ENCODE results near the gene GTF2IRD2.
A peak's percentile ranks its signal among the peaks of the same experiment; 100 is the strongest.
"Not testable (repeated sequence)": the region's sequence is repeated elsewhere in the genome, so short reads cannot be mapped to it uniquely, and the experiment has no call there.

The GTF2IRD2 gene

DNA sequence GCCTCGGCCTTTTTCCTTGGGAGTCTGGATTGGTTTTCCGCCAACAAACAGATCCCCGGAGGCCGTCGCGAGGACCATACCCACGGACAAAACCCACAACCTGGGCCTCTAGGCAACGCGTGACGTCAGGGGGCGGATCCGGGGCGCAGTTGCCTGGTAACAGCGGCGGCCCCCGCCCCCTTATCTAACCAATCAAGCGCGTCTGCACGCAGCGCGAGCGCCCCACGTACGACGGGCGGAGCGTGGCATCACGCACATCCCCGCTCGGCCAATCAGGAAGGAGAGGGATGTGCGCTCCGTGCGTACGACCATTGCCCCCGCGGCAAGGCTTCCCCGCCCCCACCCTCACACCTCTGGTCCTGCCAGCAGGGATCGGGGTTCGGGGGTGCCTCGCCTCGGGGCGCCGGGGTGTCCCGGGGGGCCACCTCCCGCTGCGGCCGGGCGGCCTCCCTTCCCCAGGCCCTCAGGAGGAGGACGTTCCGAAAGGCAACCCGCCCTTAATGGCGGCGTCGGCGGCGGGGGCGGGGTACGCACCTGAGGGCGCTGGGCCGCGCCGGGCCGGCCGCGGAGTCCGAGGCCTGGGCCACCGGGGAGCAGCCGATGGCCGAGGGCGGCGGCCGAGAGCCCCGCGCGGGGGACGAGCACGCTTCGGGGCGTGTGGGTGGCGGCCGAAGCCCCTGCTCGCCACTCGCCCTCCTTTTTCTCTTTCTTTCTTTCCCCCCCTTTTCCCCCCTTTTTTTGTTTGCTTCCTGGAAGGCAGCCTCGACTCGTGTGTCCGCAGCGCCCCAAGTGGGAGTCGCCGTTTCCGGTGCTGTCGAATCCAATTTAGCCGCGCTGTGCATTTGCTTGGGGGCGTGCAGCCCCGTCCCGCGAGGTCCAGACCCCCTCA is at the start of gene GTF2IRD2:
Gene GTF2IRD2 (minus strand): TSS at position 773 of the 889 bp plus-strand sequence. CDS start 15,227 bp downstream, outside the sequence.
- DNase-seq (ENCODE audit: low read depth in 2 of 2): not testable (repeated sequence)

DNA sequence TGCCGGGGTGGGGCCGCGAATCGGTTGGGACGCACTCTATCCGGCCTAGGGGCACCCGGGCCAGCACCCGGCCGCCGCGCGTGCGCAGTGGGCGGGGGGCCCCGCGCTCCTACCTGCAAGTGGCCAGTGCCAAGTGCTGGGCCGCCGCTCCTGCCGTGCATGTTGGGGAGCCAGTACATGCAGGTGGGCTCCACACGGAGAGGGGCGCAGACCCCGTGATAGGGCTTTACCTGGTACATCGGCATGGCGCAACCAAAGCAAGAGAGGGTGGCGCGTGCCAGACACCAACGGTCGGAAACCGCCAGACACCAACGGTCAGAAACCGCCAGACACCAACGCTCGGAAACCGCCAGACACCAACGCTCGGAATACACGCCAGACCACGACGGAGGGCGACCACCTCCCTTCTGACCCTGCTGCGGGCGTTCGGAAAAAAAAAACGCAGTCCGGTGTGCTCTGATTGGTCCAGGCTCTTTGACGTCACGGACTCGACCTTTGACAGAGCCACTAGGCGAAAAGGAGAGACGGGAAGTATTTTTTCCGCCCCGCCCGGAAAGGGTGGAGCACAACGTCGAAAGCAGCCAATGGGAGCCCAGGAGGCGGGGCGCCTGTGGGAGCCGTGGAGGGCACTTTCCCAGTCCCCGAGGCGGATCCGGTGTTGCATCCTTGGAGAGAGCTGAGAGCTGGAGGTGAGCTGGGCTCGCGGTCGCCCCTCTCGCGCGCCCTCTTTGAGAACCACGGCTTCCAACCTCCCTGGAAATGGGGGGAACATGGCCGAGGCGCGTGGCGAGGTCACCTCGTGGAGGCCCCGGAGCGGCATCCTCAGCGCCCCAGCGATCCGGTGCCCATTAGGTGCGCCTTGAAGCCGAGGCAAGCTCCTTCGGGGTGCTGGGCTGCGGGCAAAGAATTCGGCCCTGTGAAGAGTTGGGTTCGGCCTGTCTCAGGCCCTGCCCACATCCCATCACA is 39.0 kb upstream of the GTF2IRD2 start:
- DNase-seq (ENCODE audit: low read depth in 2 of 2): peak; percentile 73 to 75

DNA sequence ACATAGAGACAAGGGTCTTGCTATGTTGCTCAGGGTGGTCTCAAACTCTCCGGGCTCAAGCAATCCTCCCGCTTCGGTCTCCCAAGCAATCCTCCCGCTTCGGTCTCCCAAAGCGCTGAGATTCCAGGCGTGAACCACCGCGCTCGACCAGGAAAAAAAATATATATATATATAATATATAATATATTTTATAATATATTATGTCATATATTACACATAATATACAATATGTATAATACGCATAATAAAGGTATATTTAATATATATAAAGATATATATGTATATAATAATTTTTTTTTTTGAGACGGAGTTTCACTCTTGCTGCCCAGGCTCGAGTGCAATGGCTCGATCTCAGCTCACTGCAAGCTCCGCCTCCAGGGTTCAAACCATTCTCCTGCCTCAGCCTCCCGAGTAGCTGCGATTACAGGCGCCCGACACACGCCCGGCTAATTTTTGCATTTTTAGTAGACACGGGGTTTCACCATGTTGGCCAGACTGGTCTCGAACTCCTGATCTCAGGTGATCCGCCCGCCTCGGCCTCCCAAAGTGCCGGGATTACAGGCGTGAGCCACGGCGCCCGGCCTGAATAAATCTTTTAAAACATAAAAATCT is 38.2 kb upstream of the GTF2IRD2 start:
- not testable (repeated sequence) for DNase-seq (ENCODE audit: low read depth in 2 of 2)

DNA sequence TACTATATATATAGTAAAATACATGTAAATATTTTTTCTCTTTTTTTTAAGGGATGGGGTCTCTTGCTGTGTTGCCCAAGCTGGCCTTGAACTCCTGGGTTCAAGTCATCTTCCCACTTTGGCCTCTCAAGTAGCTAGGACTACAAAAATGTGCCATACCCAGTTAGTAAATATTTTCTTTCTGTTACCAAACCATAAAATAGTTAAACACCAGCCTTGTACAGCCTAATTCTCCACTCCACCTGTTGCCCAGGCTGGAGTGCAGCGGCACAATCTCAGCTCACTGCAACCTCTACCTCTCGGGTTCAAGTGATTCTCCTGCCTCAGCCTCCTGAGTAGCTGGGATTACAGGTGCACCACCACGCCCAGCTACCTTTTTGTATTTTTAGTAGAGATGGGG is 33.9 kb upstream of the GTF2IRD2 start:
- DNase-seq (ENCODE audit: low read depth in 2 of 2): not testable (repeated sequence)

DNA sequence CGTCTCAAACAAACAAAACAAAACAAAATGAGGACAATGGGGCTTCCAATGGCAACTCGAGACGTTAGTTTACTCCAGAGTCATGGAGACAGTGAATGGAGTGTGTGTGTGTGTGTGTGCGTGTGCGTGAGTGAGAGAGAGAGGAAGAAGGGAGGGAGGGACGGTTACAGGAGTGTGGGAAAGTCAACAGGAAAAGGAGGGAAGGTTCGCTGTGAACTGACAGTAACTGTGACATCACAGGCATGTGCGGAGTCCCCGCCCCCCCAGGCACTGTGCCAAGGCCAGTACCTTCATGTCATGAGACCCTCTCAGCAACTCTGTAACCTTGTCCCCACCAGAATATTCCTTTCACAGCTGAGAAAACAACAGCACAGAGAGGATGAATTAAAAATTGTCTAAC is 30.7 kb upstream of the GTF2IRD2 start:
- not testable (repeated sequence) for DNase-seq (ENCODE audit: low read depth in 2 of 2)

DNA sequence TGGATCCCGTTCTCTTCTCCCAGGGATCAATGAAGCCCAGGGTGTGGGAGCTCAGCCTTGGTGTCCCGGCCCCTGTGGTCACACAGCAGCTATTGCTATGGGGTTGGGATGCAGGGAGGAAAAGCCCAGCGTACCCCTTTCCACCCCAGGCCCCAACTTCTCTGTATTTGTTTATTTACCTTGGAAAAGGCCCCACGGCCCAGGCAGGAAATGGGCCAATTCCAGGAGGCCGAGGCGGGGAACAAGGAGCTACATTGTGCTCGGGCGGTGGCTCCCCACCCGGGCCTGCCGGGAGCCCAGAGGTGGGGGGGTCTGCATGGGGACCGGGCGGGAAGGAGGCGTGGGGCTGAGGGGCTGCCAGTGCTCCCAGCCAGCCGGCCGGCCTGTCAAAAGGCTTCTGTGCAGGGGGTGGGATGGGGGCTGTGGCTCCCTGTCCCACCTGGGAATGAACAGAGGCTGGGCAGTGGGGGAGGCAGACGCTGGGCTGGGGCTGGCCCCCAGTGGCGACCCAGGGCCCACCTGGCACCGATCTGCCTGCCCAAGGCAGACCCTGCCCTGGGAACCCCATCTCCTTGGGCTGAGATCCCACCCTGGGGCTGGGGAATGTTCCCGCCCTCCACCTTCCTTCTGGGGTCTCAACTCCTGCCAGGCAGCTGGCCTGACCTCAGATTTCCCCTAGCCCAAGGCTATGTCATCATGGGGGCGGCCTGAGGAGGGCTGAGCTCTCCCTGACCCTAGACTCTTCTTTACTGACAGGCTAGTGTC is 23.5 kb upstream of the GTF2IRD2 start:
- DNase-seq (ENCODE audit: low read depth in 2 of 2): not testable (repeated sequence)

DNA sequence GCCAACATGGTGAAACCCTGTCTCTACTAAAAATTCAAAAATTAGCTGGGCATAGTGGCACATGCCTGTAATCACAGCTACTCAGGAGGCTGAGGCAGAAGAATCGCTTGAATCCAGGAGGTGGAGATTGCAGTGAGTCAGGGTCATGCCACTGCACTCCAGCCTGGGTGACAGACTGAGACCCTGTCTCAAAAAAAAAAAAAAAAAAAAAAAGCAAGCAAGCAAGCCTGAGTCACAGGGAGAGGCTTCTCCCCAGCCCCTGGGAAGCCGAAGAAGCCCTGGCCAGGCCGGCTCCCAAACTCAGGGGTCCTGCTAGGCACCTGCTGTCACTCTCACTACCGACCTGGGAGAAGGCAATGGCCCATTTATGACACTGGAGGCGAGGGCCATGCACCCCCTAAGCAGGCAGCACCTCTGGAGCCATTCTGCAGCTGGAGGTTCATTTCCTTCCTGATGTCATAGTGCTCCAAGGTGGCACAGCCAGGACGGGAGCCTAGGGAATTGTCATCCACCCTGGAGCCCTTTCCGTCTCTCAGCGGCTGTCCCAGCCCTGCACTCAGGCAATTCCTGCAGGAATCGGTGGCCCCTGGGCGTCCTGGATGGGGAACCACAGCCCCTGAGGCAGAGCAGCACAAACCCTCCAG is 22.8 kb upstream of the GTF2IRD2 start:
- not testable (repeated sequence) for DNase-seq (ENCODE audit: low read depth in 2 of 2)

DNA sequence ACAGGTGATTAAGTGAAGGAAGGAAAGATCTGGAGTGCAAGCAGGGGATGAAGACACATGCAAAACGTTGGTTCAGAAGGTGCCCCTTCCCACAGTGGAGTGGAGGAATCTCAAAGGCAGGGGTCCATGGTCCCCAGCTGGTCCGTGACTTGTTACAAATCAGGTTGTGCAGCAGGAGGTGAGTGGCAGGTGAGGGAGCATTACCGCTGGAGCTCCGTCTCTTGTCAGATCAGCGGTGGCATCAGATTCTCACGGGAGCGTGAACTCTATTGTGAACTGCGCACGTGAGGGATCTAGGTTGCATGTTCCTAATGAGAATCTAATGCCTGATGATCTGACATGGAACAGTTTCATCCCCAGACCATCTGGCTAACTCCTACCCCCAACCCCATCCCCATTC is 21.1 kb upstream of the GTF2IRD2 start:
- DNase-seq (ENCODE audit: low read depth in 2 of 2): not testable (repeated sequence)

DNA sequence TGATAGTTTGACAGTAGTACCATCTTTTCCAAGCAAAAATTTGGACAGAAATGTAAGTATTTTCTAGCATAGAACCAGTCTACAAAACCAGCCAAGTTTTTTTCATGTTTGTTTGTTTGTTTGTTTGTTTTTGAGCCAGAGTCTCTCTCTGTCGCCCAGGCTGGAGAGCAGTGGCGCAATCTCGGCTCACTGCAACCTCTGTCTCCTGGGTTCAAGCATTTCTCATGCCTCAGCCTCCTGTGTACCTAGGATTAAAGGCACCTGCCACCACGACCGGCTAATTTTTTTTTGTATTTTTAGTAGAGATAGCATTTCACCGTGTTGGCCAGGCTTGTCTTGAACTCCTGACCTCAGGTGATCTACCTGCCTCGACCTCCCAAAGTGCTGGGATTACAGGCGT is 14.4 kb upstream of the GTF2IRD2 start:
- not testable (repeated sequence) for DNase-seq (ENCODE audit: low read depth in 2 of 2)

DNA sequence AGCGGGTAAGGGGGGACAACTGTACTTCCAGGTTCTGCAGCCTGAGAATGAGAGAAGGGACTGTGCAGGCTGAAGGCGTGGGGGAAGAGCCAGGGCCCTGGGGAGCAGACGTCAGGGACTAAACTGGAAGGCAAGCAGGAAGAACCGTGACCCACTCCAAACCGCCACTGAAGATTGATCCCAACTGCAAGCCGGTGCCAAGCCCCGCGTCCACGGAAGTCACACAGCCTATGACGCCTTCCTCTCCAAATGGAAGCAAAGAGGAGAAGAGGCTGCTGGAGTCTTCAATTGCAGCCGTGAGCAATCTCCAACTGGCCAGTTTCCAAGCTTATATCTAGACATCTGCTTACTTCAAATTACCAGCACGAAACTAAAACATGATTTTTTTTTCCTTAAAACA is 1.6 kb downstream of the GTF2IRD2 start:
- DNase-seq (ENCODE audit: low read depth in 2 of 2): not testable (repeated sequence)

DNA sequence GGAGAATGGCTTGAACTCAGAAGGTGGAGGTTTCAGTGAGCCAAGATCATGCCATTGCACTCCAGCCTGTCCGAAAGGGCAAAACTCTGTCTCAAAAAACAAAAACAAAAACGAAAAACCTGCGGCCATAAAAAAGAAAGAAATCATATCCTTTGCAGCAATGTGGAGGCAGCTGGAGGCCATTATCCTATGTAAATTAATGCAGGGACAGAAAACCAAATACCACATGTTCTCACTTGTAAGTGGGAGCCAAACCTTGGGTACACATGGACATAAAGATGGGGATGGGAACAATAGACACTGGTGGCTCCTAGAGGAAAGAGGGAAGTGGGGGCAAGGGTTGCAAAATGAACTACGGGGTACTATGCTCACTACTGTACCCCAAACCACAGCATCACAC is 21.0 kb downstream of the GTF2IRD2 start:
- not testable (repeated sequence) for DNase-seq (ENCODE audit: low read depth in 2 of 2)

DNA sequence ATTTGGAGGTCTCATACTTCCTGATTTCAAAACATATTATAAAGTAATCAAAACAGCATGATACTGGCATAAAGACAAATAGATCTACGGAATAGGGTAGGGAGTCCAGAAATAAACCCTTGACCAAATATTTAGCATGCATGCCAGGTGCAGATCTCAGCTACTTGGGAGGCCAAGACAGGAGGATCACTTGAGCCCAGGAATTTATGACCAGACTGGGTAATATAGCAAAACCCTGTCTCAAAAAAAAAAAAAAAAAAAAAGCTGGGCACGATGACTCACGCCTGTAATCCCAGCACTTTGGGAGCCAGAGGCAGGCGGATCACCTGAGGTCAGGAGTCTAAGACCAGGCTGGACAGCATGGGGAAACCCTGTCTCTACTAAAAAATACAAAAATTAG is 21.4 kb downstream of the GTF2IRD2 start:
- not testable (repeated sequence) for DNase-seq (ENCODE audit: low read depth in 2 of 2)

DNA sequence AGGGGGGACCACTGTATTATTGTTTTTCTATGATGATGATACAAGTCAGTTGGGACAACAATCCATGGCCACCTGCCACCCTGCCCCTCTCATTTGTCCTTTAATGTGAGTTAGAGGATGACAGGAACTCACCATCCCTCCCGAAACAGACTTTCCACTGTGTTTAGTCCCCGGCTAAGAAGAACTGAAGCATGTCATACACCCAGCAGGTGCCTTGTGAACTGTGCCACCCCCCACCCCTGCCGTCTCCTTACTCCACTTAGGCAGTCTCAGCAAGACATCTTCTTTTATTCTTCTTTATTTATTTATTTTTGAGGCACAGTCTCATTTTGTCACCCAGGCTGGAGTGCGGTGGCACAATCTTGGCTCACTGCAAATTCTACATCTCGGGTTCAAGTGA is 30.1 kb downstream of the GTF2IRD2 start:
- not testable (repeated sequence) for DNase-seq (ENCODE audit: low read depth in 2 of 2)

DNA sequence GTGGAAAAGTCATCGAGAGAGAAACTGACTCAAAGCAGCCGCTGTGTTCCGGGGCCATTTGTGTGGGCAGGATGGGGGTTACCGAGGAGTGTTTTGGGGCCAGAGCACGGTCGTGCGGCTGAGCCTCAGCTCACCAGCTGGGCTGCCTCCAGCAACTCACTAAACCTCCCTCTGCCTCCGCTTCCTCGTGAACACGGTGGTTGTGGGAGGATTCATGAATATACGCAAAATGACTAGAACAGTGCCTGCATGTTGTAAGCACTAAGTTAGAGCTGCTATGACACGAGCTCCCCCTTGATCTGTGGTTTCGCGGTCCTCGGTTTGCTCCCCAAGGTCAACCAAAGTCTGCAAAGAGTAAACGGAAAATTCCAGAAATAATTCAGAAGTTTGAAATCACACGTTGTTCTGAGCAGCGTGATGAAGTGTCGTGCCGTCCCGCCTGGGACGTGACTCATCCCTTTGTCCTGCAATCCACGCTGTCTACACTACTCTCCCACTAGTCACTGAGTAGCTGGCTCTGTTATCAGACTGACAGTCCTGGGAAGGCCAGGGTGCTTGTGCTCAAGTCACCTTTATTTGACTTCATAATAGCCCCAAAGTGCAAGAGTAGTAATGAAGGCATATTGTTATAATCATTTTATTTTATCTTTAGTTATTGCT is 31.1 kb downstream of the GTF2IRD2 start:
- DNase-seq (ENCODE audit: low read depth in 2 of 2): not testable (repeated sequence)

DNA sequence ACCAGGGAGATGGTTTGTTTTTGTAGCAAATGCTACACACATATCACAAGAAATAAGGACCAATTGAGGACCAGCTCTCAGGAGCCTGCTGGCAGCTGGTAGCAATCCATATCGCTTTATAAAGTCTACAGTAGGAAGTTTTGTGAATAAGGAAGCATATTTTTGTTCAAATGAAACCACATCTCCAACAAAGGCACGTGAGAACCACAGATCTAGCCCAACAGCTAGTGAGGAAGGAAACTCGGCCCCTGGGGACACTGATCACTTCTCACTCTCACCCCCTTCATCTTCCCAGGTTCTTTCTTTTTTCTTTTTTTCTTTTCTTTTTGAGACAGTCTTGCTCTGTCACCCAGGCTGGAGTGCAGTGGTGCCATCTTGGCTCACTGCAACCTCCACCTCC is 35.5 kb downstream of the GTF2IRD2 start:
- not testable (repeated sequence) for DNase-seq (ENCODE audit: low read depth in 2 of 2)

DNA sequence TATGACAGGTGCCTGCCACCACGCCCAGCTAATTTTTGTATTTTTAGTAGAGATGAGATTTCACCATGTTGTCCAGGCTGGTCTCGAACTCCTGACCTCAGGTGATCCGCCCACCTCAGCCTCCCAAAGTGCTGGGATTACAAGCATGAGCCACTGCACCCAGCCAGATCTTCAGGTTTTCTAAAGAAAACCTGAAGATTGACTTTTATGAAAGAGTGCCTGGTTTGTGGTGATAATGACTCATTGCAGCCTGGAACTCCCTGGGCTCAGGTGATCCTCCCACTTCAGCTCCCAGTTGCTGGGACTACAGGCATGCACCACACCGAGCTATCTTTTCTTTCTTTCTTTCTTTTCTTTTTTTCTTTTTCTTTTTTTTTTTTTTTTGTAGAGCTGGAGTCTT is 52.8 kb downstream of the GTF2IRD2 start:
- peak in 1 of 2 donors; percentile 10 for DNase-seq (ENCODE audit: low read depth in 2 of 2)

DNA sequence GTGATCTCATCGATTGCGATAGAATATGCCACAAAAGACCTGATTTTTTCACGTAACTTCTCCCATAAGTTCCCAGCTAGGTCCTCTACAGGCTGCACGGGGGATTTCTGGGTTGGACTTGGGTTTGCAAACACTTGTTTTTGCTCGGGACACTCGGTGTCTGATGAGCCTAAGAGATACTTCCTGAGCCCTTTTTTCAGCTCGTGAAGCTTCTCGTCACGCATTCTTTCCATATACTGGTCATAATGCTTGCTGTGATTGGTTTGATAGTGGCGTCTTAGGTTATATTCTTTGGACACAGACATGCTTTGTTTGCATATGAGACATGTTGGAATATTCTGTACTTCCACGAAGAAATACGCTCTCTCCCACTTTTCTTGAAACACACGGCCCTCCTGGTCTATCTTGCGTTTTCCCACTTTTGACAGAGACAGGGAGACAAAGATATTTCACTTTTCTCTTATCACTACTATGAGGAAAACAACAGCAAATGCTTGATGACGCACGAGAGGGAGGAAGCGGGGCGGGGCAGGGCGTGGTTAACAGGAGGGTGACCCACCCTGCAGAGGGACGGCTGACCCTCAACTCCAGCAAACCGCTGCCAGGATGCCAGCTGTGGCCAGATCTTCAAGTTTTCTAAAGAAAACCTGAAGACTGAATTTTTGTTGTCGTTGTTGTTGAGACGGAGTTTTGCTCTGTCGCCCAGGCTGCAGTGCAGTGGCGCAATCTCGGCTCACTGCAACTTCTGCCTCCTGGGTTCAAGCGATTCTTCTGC is 53.4 kb downstream of the GTF2IRD2 start:
- not testable (repeated sequence) for DNase-seq (ENCODE audit: low read depth in 2 of 2)

DNA sequence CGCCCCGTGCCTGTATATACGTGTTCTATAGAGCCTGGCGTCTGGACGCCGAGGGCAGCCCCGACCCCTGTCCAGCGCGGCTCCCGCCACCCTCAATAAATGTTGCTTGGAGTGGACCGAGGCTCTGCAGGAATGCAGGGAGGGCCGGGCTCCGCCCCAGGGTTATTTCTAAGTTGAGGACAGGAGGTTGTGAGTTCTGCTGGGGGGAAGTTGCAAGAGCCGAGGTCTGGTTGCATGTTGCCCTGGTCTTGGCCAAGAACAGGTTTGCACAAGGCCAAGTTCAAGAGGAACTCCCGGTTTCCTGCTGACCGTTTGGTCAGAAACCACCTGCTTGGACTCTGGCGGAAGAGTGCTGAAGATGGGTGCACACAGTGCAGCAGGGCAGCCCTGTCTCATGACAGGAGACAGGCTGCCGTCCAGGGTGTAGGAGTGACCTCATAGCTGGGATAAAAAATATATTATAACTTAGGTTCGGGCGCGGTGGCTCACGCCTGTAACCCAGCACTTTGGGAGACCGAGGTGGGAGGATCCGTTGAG is 62.1 kb downstream of the GTF2IRD2 start:
- DNase-seq (ENCODE audit: low read depth in 2 of 2): not testable (repeated sequence)
